DOHH2 (cell line): ENCODE results near the gene TSPAN5.

Source experiments
- H3F3A ChIP-seq: fragments of 200-600 bp; sonication (generic), shearing (Covaris generic); 2 replicates; pipeline ENCODE4 v1.6.0; 2016; ENCODE audit warnings: antibody characterized with exemption, mild to moderate bottlenecking; ENCODE audit not compliant: control insufficient read depth, insufficient read depth
- H3K27ac ChIP-seq: fragments of 200-600 bp; sonication (generic); 2 replicates; pipeline ENCODE4 v1.5.1; 2014; ENCODE audit warnings: low read depth, mild to moderate bottlenecking, low read length, moderate library complexity
- H3K27me3 ChIP-seq: fragments of 200-600 bp; sonication (generic); 2 replicates; pipeline ENCODE4 v1.6.1; 2014; ENCODE audit warnings: mild to moderate bottlenecking, low read length, mixed read lengths; ENCODE audit not compliant: control insufficient read depth
- H3K36me3 ChIP-seq: fragments of 200-600 bp; sonication (generic); 2 replicates; pipeline ENCODE4 v1.6.1; 2014; ENCODE audit warnings: mild to moderate bottlenecking, low read length, moderate library complexity, mixed read lengths; ENCODE audit not compliant: control insufficient read depth
- H3K4me1 ChIP-seq: fragments of 200-600 bp; sonication (generic); 2 replicates; pipeline ENCODE4 v1.6.1; 2014; ENCODE audit warnings: mild to moderate bottlenecking, low read length, mixed read lengths; ENCODE audit not compliant: control insufficient read depth
- H3K4me2 ChIP-seq: fragments of 200-600 bp; sonication (generic); 2 replicates; pipeline ENCODE4 v1.6.0; 2014; ENCODE audit warnings: mild to moderate bottlenecking, low read length, moderate library complexity
- H3K4me3 ChIP-seq: fragments of 200-600 bp; sonication (generic); 2 replicates; pipeline ENCODE4 v1.5.1; 2014; ENCODE audit warnings: mild to moderate bottlenecking, low read length, mixed read lengths
- H3K79me2 ChIP-seq: fragments of 200-600 bp; sonication (generic); 2 replicates; pipeline ENCODE4 v1.6.1; 2014; ENCODE audit warnings: mild to moderate bottlenecking, low read length, mixed read lengths; ENCODE audit not compliant: control insufficient read depth
- H3K9me2 ChIP-seq: fragments of 200-600 bp; sonication (generic); replicated peaks from 2 replicates; pipeline ENCODE4 v1.6.1; 2014; ENCODE audit warnings: mild to moderate bottlenecking, low read length, mixed read lengths; ENCODE audit not compliant: control insufficient read depth
- H3K9me3 ChIP-seq: fragments of 200-600 bp; sonication (generic); 2 replicates; pipeline ENCODE4 v1.6.1; 2014; ENCODE audit warnings: antibody characterized with exemption, low read length, mixed read lengths; ENCODE audit not compliant: control insufficient read depth, insufficient read depth
- H4K20me1 ChIP-seq: fragments of 200-600 bp; sonication (generic); 2 replicates; pipeline ENCODE4 v1.6.0; 2014; ENCODE audit warnings: low read depth, mild to moderate bottlenecking, antibody characterized with exemption, low read length, moderate library complexity; ENCODE audit not compliant: control insufficient read depth, insufficient read depth
- CTCF ChIP-seq: fragments of 200-600 bp; sonication (generic); IDR thresholded peaks from one replicate; pipeline ENCODE4 v1.5.1; 2014; ENCODE audit warnings: antibody characterized with exemption, mild to moderate bottlenecking, low read depth, low read length; ENCODE audit not compliant: poor library complexity, severe bottlenecking
- EZH2phosphoT487 ChIP-seq: fragments of 200-600 bp; sonication (generic); IDR thresholded peaks from 2 replicates; pipeline ENCODE4 v1.6.1; 2017; ENCODE audit warnings: borderline replicate concordance, mild to moderate bottlenecking, antibody characterized with exemption, low read length, moderate library complexity, mixed read lengths

The TSPAN5 gene

DNA sequence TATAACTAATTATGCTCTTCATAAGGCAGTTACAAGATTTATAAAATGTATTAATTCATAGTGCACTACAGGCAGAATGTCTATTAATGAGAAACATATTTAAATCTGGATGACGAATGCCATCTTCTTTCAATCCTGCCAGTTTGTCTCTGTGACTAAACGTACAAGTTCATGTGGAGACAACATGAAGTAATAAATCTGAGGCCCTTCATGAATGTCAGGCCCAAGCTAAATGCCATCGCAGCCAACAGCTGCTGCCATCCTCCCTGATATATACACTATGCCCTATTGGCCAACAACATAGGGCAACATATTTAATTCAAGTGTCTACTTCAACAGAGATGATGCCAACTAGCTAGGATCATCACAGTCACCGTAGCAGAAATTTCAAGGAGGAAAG, 43.7 kb downstream of the TSPAN5 start:
- H3K27ac ChIP-seq, result no peak overlapping the region
- no peak overlapping the region for H3K4me3 ChIP-seq
- no peaks in the 10 kb centered on the region for H3K4me1 ChIP-seq
- no peaks in the 10 kb centered on the region for H3K36me3 ChIP-seq
- no peaks in the 10 kb centered on the region for H3K27me3 ChIP-seq
- no peak for TF ChIP-seq EZH2phosphoT487
- H3F3A ChIP-seq, result no peaks in the 10 kb centered on the region
- no peaks in the 10 kb centered on the region for H3K9me3 ChIP-seq
- no peaks in the 10 kb centered on the region for H3K79me2 ChIP-seq
- no peaks in the 10 kb centered on the region for H4K20me1 ChIP-seq
- H3K4me2 ChIP-seq, result no peak overlapping the region
- no peaks in the 10 kb centered on the region for H3K9me2 ChIP-seq

DNA sequence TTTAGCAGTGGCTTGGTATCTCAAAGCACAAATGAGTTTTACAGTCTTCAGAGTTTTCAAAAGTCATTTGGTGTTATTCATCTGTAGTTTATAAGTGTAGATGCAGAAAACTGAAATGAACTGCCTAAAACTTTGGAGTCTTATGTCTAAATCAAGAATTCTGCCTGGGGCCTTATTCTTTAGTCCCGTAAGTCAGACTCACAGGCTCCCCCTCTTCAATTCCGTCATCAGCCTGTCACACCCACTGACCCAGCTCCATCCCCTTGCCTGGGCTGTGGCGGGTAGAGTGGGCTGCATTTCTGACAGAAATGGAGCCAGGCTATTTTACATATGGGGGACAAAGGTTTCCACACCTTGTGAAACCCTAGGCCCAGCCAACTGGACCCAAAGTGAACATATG, 44.3 kb downstream of the TSPAN5 start:
- Histone ChIP-seq H3K79me2 (no peaks in the 10 kb centered on the region), H4K20me1 (no peaks in the 10 kb centered on the region), H3K27me3 (no peaks in the 10 kb centered on the region), H3K4me1 (no peaks in the 10 kb centered on the region), H3K9me3 (no peaks in the 10 kb centered on the region), H3K4me3 (no peak overlapping the region), H3K27ac (no peak overlapping the region), H3K36me3 (no peaks in the 10 kb centered on the region), H3K4me2 (no peak overlapping the region), H3K9me2 (no peaks in the 10 kb centered on the region), H3F3A (no peaks in the 10 kb centered on the region)
- no peak for TF ChIP-seq EZH2phosphoT487
- no peak for TF ChIP-seq CTCF

- no peaks in the 10 kb centered on the region for H3K4me1 ChIP-seq
- no peak overlapping the region for H3K27ac ChIP-seq
Measured at GRCh38 chr4:98613453-98614075, 44.8 kb downstream of the TSPAN5 start.

DNA sequence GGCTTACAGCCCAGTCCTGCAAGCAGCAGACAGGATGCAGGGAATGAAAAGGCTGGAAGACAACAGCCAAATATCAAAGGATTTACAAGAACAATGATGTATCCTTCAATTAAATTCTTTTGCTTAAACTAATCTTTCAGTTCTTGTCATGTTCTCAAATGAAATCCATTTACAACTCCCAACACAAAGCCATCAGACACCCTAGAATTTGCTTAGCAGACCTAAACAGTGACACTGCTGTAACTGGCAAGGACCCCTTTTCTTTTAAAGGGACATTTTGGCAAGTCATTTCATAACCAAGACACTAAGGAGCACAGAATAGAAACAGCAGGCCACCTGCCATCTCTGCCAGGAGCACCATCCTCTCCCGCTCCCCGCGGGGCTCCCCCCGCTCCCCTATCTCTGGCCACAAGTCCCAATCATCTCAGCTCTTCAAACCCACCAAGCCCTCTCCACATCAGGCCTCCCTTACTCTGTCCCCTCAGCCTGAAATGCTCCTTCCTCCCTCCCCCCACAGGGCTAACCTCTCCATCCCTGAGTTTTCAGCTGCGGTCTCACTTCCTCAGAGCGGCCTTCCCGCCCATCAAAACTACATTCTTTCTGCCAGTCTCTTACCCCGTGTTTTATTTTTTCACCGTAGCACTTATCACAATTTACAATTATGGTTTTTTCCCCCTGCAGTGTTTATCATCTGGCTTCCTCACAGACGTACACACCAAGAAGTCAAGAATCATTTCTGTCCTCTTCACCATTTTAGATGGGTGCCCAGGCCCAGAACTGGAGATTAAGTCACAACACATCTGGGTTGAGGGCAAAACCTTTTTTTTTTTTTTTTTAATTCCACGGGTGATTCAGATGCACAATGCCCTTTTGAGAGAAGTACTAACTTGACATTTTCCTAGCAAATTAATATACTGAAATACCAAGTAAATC, 45.8 kb downstream of the TSPAN5 start:
- H3K36me3 ChIP-seq, result no peaks in the 10 kb centered on the region
- no peak overlapping the region for H3K4me2 ChIP-seq
- H3K79me2 ChIP-seq, result no peaks in the 10 kb centered on the region
- H3K9me2 ChIP-seq, result no peaks in the 10 kb centered on the region
- no peaks in the 10 kb centered on the region for H3K27me3 ChIP-seq
- no peaks in the 10 kb centered on the region for H3K4me1 ChIP-seq
- H3K27ac ChIP-seq, result no peak overlapping the region
- H4K20me1 ChIP-seq, result no peaks in the 10 kb centered on the region
- TF ChIP-seq CTCF (no peak), EZH2phosphoT487 (no peak)
- no peak overlapping the region for H3K4me3 ChIP-seq
- no peaks in the 10 kb centered on the region for H3K9me3 ChIP-seq
- no peaks in the 10 kb centered on the region for H3F3A ChIP-seq

More at GRCh38 chr4:98613453-98614075, 44.8 kb downstream of the TSPAN5 start:
- no peaks in the 10 kb centered on the region for H3K9me3 ChIP-seq
- H3K36me3 ChIP-seq, result no peaks in the 10 kb centered on the region
- H3K4me2 ChIP-seq, result no peak overlapping the region
- TF ChIP-seq EZH2phosphoT487, result no peak
- H3K79me2 ChIP-seq, result no peaks in the 10 kb centered on the region
- H3K9me2 ChIP-seq, result no peaks in the 10 kb centered on the region
- no peaks in the 10 kb centered on the region for H3K27me3 ChIP-seq
- no peaks in the 10 kb centered on the region for H3F3A ChIP-seq
- no peaks in the 10 kb centered on the region for H4K20me1 ChIP-seq
- no peak overlapping the region for H3K4me3 ChIP-seq
